SK-N-SH treated with all-trans-retinoic acid at 6 μM for 48 hours (cell line): ENCODE results near the gene PPARA.

Experiments used
- ATAC-seq: fragments of 200-7000 bp; cut with Tn5 transposase; 3 replicates; pipeline ENCODE4 v1.9.1; 2020; ENCODE audit warnings: mild to moderate bottlenecking, moderate library complexity
- ARNTL ChIP-seq: fragments of 450-650 bp; formaldehyde crosslinking; IDR thresholded peaks from 2 replicates; pipeline ENCODE4 v1.5.0; 2020; ENCODE audit warnings: low read depth, mild to moderate bottlenecking, moderate library complexity, borderline replicate concordance
- BACH2 ChIP-seq: fragments of 250-450 bp; sonication (Bioruptor Pico); IDR thresholded peaks from 2 replicates; pipeline ENCODE4 v1.9.0; 2021; ENCODE audit warnings: mild to moderate bottlenecking, borderline replicate concordance
- CSDC2 ChIP-seq: fragments of 250-450 bp; sonication (Bioruptor Pico); IDR thresholded peaks from 2 replicates; pipeline ENCODE4 v1.5.0; 2020; ENCODE audit warnings: mild to moderate bottlenecking, moderate library complexity
- ESRRG ChIP-seq: fragments of 250-450 bp; sonication (Bioruptor Pico); IDR thresholded peaks from 2 replicates; pipeline ENCODE4 v1.6.1; 2021; ENCODE audit warnings: mild to moderate bottlenecking
- PPARA ChIP-seq: fragments of 250-450 bp; sonication (Bioruptor Pico); IDR thresholded peaks from 2 replicates; pipeline ENCODE4 v1.5.0; 2020; ENCODE audit warnings: mild to moderate bottlenecking, borderline replicate concordance
- SNAI2 ChIP-seq: fragments of 250-450 bp; sonication (Bioruptor Pico); IDR thresholded peaks from 2 replicates; pipeline ENCODE4 v1.5.0; 2020; ENCODE audit warnings: mild to moderate bottlenecking, moderate library complexity
- TCF4 ChIP-seq: fragments of 250-450 bp; sonication (Bioruptor Pico); IDR thresholded peaks from 2 replicates; pipeline ENCODE4 v1.8.0; 2021; ENCODE audit warnings: mild to moderate bottlenecking, moderate library complexity, borderline replicate concordance
- ZC3H10 ChIP-seq: fragments of 250-450 bp; sonication (Bioruptor Pico); IDR thresholded peaks from 2 replicates; pipeline ENCODE4 v1.5.1; 2021; ENCODE audit warnings: mild to moderate bottlenecking, moderate library complexity
- ZNF565 ChIP-seq: fragments of 450-650 bp; formaldehyde crosslinking; conservative IDR thresholded peaks from 2 replicates; pipeline ENCODE4 v1.5.0; 2020; ENCODE audit warnings: low read depth, mild to moderate bottlenecking, moderate library complexity
- ZNF70 ChIP-seq: fragments of 450-650 bp; formaldehyde crosslinking; IDR thresholded peaks from 2 replicates; pipeline ENCODE4 v1.5.0; 2020; ENCODE audit warnings: mild to moderate bottlenecking, moderate library complexity
- ZNF8 ChIP-seq: fragments of 450-650 bp; formaldehyde crosslinking; IDR thresholded peaks from 2 replicates; pipeline ENCODE4 v1.5.0; 2020; ENCODE audit warnings: mild to moderate bottlenecking, moderate library complexity
- TF ChIP-seq, protein P1 (sequence below): fragments of 250-450 bp; sonication (Bioruptor Pico); IDR thresholded peaks from 2 replicates; pipeline ENCODE4 v1.5.1; 2021; ENCODE audit warnings: mild to moderate bottlenecking, moderate library complexity
- TF ChIP-seq, protein P2 (sequence below): fragments of 250-450 bp; sonication (Bioruptor Pico); IDR thresholded peaks from 2 replicates; pipeline ENCODE4 v1.5.1; 2020; ENCODE audit warnings: low read depth, mild to moderate bottlenecking, moderate library complexity
- TF ChIP-seq, protein P3 (sequence below): fragments of 250-450 bp; sonication (Bioruptor Pico); IDR thresholded peaks from 2 replicates; pipeline ENCODE4 v1.5.0; 2020; ENCODE audit warnings: mild to moderate bottlenecking, moderate library complexity
- TF ChIP-seq, protein P4 (sequence below): fragments of 250-450 bp; sonication (Bioruptor Pico); IDR thresholded peaks from 2 replicates; pipeline ENCODE4 v1.8.0; 2020; ENCODE audit warnings: mild to moderate bottlenecking, moderate library complexity, borderline replicate concordance

Gene PPARA

DNA sequence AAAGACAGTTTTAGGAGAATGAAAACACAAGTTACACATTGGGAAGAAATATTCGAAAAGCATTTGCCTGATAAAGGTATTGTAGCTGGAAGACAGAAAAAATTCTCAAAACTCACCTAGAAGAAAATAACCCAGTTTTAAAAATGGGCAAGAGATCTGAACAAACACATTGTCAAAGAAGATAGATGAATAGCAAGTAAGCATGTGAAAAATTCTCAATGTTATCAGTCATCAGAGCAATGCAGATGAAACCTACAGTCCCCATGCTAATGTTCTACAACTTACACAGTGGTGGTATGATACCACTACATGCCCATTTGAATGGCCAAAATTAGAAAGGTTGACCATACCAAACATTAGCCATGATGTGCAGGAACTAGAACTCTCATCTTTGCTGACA is 29.4 kb downstream of the PPARA start (continued):
- TF ChIP-seq, protein P1, sequence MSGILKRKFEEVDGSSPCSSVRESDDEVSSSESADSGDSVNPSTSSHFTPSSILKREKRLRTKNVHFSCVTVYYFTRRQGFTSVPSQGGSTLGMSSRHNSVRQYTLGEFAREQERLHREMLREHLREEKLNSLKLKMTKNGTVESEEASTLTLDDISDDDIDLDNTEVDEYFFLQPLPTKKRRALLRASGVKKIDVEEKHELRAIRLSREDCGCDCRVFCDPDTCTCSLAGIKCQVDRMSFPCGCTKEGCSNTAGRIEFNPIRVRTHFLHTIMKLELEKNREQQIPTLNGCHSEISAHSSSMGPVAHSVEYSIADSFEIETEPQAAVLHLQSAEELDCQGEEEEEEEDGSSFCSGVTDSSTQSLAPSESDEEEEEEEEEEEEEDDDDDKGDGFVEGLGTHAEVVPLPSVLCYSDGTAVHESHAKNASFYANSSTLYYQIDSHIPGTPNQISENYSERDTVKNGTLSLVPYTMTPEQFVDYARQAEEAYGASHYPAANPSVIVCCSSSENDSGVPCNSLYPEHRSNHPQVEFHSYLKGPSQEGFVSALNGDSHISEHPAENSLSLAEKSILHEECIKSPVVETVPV (CRISPR knock-in tag), result no peak

DNA sequence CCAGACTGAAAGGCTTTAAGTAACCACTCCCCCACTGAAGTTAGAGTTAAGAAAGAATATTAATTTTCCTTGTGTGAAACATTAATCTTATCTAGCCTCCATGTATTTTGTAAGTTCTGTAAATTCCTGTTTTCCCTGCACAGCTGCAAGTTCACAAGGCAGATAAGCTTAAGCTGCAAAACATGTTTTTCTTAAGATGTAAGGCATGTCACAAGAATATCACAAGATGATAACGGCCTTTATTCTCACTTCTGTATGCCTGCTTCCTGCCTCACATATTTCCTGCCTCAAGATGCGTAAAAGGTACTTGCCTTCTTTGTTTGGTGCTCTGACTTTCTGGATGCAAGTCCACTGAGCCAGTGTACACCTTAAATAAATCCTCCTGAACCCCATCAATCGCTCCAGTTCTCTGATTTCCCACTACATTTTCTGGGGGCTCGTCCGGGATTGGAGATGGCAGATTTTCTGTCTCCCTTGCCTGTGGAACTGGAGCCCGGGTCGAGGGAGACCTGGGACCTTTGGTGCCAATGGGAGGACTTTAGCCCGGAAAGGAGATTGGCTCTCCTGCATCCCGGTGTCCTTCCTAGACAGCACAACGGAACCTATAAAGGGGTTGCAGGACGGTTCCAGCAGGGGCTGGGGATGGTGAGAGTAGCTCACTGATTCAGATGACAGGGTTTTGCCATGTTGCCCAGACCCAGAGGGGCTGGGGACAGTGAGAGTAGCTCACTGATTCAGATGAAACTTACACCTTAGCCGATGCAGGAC is 30.2 kb downstream of the PPARA start:
- TF ChIP-seq ZC3H10 (no peak), ZNF565 (no peak), ESRRG (no peak), ZNF70 (no peak), CSDC2 (no peak), TCF4 (CRISPR knock-in tag) (no peak)
- TF ChIP-seq, protein P2, sequence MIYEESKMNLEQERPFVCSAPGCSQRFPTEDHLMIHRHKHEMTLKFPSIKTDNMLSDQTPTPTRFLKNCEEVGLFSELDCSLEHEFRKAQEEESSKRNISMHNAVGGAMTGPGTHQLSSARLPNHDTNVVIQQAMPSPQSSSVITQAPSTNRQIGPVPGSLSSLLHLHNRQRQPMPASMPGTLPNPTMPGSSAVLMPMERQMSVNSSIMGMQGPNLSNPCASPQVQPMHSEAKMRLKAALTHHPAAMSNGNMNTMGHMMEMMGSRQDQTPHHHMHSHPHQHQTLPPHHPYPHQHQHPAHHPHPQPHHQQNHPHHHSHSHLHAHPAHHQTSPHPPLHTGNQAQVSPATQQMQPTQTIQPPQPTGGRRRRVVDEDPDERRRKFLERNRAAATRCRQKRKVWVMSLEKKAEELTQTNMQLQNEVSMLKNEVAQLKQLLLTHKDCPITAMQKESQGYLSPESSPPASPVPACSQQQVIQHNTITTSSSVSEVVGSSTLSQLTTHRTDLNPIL (CRISPR knock-in tag), result no peak
- TF ChIP-seq, protein P3, sequence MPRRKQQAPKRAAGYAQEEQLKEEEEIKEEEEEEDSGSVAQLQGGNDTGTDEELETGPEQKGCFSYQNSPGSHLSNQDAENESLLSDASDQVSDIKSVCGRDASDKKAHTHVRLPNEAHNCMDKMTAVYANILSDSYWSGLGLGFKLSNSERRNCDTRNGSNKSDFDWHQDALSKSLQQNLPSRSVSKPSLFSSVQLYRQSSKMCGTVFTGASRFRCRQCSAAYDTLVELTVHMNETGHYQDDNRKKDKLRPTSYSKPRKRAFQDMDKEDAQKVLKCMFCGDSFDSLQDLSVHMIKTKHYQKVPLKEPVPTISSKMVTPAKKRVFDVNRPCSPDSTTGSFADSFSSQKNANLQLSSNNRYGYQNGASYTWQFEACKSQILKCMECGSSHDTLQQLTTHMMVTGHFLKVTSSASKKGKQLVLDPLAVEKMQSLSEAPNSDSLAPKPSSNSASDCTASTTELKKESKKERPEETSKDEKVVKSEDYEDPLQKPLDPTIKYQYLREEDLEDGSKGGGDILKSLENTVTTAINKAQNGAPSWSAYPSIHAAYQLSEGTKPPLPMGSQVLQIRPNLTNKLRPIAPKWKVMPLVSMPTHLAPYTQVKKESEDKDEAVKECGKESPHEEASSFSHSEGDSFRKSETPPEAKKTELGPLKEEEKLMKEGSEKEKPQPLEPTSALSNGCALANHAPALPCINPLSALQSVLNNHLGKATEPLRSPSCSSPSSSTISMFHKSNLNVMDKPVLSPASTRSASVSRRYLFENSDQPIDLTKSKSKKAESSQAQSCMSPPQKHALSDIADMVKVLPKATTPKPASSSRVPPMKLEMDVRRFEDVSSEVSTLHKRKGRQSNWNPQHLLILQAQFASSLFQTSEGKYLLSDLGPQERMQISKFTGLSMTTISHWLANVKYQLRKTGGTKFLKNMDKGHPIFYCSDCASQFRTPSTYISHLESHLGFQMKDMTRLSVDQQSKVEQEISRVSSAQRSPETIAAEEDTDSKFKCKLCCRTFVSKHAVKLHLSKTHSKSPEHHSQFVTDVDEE (CRISPR knock-in tag), result no peak
- ATAC-seq, result no peak

DNA sequence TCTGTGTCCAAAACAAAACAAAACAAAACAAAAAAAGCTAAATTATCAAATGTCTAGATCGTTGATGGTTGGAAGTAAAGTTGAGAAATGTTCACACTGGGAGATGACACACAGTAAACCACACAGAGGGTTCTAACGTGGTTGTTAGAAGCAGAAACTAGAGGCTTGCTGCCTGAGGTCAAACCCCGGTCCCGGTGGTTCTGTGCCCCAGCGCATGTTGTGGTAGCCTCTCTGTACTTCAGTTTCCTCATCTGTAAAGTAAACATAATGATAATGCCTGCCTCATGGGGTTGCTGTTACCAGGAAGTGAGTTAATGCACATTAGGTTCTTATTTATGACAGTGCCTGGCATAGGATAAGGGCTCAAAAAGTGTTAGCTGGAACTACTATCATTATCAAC is 33.4 kb downstream of the PPARA start:
- no peak for ATAC-seq

More for the DNA sequence above, 33.4 kb downstream of the PPARA start:
- TF ChIP-seq ZNF70, result no peak
- TF ChIP-seq ZNF565, result no peak
- TF ChIP-seq PPARA, result no peak
- TF ChIP-seq SNAI2, result no peak
- no peak for TF ChIP-seq ESRRG
- TF ChIP-seq, protein P4, sequence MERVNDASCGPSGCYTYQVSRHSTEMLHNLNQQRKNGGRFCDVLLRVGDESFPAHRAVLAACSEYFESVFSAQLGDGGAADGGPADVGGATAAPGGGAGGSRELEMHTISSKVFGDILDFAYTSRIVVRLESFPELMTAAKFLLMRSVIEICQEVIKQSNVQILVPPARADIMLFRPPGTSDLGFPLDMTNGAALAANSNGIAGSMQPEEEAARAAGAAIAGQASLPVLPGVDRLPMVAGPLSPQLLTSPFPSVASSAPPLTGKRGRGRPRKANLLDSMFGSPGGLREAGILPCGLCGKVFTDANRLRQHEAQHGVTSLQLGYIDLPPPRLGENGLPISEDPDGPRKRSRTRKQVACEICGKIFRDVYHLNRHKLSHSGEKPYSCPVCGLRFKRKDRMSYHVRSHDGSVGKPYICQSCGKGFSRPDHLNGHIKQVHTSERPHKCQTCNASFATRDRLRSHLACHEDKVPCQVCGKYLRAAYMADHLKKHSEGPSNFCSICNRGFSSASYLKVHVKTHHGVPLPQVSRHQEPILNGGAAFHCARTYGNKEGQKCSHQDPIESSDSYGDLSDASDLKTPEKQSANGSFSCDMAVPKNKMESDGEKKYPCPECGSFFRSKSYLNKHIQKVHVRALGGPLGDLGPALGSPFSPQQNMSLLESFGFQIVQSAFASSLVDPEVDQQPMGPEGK (CRISPR knock-in tag), result no peak
- no peak for TF ChIP-seq TCF4 (CRISPR knock-in tag)
- TF ChIP-seq, protein P1 (CRISPR knock-in tag), result no peak
- TF ChIP-seq BACH2, result no peak
- no peak for TF ChIP-seq ZNF8
- no peak for TF ChIP-seq ARNTL (CRISPR knock-in tag)
- TF ChIP-seq, protein P3 (CRISPR knock-in tag), result no peak
- TF ChIP-seq, all 23 proteins: peak for 0
